ENCODE results near the gene ZBED2.

- peak in 5 of 12 donors; percentile 9 to 19 (median 14) for TF ChIP-seq CTCF (IDR thresholded peaks at IDR 0.05)
- no peak for TF ChIP-seq POLR2A (IDR thresholded peaks at IDR 0.05)
Measured at GRCh38 chr3:111621535-111621934, 26.4 kb upstream of the ZBED2 start.

Data from heart left ventricle (tissue), 13 donors.